GM18873 (cell line): ENCODE data around the gene WTIP.
"Not testable (repeated sequence)": the region's sequence is repeated elsewhere in the genome, so short reads cannot be mapped to it uniquely, and the experiment has no call there.

ENCODE experiments used
- ATAC-seq: cut with Tn5 transposase; IDR thresholded peaks from one replicate; pipeline ENCODE4 v1.9.1; 2021; ENCODE audit warnings: mild to moderate bottlenecking, moderate library complexity, moderate number of reproducible peaks; ENCODE audit not compliant: unreplicated experiment, low FRiP score

Gene WTIP

DNA sequence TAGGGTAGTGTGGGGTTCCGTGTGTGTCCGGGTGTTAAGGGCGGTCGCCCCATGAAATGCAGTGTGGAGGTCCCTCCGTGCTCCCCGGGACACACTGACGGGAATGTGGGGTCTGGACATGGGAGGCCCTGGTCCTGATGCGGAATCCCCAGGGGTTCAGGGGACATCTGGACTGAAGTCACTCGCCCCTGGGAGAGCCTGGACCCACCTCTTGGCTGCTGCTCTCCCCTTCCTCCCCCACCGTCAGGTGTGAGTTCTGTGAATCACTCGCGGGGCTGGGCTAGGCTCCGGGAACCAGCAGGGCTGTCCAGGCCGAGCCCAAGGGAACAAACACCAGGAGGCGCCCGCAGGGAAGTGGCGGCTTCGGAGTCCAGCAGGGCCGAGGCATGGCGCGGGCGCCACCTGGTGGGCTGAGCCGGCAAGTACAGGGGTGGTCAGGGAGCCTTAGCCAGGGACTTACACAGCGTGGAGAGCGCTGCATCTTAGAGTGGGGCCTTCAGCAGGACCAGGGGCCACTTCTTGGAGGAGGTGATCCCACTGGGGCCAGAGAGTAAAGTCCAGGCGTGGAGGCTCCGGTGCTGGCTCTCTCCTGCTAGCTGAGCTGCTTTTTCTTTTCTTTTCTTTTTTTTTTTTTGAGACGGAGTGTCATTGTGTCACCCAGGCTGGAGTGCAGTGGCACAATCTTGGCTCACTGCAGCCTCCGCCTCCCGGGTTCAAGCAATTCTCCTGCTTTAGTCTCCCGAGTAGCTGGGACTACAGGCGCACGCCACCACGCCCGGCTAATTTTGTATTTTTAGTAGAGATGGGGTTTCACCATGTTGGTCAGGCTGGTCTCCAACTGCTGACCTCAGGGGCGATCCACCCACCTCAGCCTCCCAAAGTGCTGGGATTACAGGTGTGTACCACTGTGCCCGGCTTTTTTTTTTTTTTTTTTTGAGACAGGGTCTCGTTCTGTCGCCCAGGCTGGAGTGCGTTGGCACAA lies 20.1 kb downstream of the WTIP start:
- peak; percentile 68 for ATAC-seq

DNA sequence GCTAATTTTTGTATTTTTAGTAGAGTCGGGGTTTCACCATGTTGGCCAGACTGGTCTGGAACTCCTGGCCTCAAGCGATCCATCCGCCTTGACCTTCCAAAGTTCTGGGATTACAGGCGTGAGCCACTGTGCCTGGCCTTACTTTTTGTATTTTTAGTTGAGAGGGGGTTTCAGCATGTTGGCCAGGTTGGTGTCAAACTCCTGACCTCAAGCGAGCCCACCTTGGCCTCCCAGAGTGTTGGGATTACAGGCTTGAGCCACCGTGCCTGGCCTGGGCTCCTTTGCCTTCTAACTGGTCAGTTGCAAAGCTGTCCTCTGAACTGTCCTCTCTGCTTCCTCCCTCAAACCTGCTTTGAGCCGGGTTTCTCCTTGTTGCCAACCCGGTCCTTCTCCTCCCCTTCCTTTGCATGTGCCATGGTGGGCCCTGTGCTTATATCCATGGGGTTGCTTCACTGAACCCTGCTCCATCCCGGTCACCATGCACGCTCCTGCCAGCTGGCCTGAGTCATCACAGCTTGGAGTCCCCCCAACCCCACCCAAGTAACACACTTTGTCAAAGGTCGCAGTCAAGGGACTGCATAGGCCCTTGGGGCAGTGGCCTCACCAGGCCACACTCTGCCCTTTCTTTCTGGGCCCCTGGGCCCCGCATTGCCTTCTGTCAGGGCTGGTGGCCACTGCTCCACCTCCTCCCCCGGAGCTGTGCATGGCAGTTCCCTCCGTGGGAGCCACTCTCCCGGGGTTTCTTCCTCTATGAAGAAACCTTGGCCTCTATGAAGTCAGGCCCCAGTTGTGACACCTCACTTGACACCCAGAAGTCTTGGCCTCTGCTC lies 21.2 kb downstream of the WTIP start:
- no peak for ATAC-seq

DNA sequence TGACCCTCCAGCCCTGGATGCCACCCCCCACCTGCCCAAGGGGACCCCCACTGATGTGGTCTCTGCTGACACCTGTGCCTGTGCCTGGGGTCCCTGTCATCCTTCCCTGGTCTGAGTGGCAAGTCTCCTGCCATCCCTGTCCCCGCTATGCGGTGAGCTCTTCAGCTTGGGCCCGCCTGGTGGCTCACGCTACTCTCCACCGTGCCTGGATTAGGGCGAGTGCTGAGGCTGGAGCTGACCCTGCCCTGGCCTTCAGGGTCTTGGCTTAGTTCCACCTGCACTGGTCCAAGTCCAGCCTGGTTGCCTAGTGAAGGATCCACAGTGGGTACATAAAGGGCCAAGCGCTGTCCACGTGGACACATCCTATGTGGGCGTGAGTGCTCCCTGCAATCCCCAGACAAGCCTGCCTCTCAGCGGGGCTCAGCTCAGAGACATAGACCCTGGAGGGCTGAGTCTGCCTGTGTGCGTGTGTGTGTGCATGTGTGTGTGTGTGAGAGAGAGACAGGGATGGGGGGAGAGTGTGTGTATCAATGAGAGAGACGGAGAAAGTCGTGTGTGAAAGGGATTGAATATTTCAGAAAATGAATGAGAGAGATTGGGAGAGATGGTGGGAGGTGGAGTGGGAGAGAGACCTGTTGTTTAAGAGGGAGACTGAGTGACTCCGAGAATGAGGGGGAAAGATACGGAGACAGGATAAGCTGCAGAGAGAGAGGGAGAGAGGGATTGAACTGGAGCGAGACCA lies 22.1 kb downstream of the WTIP start:
- no peak for ATAC-seq

DNA sequence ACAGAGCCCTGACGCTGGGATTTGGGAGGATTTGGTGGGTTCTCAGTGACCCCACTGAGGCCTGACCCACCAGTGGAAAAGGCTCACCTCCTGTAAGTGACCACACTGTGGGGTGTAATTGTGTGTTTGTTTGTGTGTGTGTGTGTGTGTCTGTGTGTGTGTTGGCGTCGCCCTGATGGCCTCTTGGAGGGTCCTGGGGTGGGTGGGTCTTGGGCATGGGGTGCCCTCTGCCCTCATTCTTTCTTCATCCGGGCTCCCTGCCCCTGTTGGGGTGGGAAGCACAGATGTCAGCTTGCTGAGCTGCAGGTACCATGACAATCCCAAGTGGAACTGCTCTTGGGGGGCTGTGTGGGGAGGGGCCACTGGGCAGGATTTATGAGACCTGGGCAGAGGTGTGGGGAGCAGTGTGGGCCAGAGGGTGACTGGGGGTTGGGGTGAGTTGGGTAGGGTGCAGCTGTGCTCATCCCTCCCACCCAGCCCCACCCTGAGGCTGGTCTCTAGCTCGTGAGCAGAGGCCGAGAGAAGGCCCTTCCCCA lies 22.8 kb downstream of the WTIP start:
- no peak for ATAC-seq

DNA sequence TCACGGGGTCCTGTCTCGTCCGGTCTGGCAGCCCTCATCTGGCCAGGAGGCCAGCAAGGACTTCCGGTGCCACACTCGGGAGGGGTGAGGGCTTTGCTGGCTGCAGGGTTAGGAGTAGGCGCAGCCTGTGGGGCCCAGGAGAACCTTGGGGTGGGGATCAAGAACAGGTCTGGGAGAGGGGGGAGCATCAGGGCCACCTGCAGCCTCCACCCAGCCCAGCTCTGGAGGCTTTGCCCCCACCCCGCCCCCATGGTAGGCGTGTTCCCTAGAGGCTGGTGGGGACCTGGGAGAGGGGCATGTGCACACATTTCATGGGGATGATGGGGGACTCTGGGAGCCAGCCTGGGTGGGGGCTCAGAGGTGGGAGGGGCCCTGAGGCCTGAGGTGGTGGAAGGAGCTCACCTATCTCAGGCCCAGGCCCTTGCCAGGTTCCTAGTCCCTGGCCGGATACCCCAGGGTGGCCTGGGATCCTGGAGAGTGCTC lies 23.3 kb downstream of the WTIP start:
- no peak for ATAC-seq

DNA sequence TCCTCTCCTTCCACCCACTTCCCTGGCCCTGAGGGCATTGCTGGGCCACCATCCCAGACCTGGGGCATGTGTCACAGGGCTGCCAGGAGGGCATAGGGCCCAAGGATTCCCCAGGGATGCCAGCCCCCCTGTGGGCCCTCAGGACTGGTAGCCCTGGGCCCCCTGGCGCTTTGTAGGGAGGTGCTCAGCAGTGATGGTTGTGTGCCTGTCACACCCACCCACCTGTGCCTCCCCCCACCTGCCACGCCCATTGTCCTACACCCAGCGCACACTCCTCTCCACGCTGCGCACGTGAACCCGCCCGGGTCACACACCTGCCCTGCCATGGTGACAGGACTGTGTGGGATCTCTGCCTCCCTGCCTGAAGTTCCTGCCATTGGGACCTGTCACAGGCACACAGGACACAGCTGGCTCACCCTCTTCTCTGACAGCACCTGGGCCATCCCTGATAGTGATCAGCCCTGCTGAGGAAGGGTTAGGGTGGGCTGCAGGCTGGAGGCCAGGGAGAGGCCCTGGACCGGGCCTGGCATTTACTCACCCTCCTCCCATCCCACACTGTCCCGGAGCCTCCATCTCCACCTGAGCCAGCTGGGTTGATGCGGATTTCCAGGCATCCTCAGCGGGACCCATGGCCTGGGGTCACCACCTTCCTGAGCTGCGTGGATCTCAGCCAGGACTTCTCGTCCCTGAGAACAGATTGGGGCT lies 23.9 kb downstream of the WTIP start:
- ATAC-seq, result no peak

DNA sequence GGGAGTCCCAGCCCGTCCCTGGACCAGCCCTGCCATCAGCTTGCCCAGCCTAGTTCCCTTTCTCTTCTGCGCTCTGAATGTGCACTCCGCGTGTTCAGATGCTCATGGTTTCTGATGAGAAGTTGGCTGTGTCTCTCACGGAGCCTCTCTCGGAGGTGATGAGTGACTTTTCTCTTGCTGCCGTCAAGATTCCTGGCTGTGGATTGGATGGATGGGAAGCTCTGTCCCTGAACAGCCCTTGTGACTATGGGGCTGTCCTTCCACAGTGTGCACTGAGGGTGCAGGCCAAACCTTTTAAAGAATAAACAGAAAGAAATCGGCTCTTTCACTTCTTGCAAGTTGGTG lies 24.4 kb downstream of the WTIP start:
- ATAC-seq, result no peak

DNA sequence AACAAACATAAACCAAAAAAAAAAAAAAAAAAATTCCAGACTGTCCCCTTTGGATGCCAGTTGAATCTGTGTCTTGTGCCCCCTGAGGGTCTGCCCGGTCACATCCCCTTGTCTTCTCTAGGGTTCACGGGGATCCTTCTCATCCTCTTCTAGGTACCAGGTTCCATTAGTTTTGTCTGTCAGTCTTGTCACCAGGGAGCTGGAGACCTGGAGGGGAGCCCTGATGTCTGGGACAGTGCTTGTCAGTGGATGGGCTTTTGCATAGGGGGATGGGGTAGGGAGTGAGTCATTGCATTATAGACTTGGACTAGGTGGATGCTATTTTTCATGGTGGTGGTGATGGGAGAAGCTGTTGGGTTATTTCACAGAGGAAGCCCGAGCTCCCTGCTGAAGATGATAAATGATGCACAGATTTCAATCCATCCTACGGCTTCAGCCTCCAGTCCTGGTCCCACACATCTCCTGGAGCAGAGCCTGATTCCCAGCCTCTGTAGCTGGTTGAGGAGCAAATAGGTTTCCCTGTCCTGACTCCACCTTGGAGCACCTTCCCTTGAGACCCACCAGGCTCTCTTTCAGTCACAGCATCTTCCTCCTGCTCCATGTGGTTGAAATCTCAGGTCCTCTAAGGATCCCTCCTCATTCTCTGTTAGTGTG lies 26.0 kb downstream of the WTIP start:
- ATAC-seq, result no peak

DNA sequence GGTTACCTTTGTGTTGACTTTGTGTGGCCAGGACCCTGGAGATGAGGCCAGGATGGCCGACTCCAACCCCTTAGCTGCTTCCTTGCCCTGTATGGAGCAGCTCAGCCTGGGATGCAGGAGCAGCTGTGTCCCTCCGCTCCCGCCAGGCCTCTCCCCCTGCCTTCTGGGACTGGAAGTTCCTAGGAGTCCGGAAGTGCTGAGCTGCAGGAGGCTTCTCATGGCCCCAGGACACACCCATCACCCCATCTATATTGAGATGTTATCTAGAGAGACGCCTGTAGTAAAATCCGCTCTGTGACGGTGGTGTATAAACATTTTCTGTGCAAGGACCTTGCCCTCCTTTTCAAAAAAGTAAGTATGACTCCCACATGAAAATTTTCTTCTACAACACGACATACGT lies 27.0 kb downstream of the WTIP start:
- no peak for ATAC-seq

DNA sequence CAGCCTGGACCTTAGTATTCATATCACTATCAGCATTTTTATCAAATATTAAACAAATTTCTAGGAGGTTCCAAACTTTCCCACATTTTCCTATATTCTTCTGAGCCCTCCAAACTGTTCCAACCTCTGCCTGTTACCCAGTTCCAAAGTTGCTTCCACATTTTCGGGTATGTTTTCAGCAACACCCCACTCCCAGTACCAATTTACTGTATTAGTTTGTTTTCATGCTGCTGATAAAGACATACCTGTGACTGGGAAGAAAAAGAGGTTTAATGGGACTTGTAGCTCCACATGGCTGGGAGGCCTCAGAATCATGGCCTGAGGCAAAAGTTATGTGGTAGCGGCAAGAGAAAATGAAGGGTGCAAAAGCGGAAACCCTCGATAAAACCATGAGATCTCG lies 29.3 kb downstream of the WTIP start:
- ATAC-seq, result not testable (repeated sequence)

DNA sequence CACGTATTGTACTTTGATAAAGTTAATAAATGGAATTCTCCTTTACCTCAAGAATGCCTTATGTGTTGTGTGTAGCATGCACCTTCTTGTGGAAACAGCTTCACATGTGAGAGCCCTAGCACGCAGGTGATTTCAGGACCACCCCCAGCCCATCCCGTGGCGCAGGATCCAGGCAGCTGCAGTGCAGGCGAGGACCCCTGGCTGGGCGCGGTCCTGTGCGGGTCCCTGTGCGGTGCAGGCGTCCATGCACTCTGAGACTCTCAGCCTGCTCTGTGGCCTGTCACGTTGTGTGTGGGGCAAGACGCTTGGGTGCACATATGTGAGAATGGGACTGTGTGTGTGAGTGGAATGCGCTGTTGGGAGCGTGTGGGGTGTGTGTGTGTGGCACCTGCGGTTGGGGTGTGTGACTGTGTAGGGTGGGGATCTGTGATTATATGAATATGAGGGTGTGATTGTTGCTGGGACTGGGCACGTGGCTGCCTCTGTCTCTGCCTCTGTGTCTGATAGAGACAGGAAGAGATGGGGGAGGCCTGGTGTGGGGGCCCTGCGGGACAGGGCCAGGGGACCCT lies 30.8 kb downstream of the WTIP start:
- no peak for ATAC-seq

DNA sequence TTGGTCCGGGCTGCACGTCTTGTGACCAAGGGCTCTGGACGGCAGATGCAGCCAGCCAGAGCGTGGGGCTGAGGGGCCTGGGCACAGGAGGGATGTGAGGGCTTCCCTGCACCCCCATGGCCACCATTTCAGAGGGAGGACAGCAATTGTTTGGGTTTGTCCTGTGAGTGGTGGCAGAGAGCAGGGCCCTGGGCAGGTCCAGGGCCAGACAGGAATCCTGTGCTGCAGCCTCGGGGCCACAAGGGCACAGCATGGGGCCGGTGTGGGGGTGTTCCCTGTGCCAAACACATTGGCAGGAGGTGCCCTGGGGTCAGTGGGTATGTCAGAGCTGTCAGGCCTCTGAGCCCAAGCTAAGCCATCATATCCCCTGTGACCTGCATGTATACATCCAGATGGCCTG lies 32.2 kb downstream of the WTIP start:
- ATAC-seq, result no peak

DNA sequence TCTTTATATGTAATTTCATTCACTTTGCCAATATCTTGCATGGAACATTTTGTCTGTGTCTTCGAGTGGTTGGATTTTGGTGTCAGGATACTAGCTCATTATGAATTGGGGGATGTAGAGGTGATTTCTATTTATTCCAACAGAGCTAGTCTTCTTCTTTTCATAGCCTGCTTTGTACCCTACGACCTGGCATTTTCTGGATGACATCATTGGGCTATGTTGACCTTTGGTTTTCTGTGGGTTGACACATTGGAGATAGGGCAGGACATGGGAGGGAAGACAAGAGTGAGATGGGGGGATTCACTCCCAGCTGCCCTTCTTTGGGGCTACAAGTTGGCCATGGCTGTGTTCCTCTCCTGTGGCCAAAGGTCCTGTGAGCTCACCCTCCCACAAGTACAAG lies 38.0 kb downstream of the WTIP start:
- no peak for ATAC-seq

DNA sequence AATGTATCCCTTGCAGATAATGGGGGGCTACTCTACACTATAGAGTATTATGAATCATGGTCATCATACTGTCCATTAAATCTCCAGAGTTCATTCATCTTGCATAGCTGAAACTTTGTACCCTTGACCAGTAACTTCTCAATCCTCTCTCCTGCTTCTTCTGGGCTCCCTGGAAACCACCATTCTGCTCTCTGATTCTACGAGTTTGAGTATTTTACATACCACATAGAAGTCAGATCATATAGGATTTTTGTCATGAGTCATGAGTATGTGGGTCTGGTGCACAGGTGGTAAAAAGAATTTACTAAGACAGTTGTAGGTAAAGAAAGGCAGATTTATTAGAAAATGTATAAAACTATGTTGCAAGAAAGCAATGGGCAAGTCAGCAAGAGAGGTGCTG lies 41.9 kb downstream of the WTIP start:
- no peak for ATAC-seq

DNA sequence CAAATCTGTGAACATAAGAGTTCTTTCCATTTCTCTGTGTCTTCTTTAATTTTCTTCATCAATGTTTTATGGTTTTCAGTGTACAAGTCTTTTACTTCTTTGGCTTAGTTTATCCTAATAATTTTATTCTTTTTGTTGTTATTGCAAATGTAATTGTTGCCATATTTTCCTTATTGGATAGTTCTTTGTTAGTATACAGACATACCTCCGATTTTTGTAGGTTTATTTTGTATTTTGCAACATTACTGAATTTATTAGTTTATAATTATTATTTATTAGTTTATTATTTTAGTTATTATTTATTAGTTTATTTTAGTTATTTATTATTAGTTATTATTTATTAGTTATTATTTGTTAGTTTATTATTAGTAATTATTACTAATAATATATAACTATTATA lies 43.4 kb downstream of the WTIP start:
- ATAC-seq, result no peak

DNA sequence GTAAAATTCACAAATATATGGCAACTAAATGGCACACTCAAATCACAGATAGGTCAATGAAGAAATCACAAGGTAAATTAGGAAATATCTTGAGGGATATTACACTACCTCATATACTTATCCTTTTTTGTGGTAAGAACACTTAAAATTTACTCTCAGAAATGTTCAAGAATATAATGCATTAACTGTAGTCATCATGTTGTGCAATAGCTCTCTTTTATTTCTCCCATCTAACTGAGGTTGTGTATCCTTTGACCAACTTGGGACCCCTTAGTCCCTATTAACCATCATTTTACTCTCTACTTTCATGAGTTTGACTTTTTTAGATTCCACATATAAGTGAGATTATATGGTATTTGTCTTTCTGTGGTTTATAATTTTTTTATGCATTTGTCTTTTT lies 52.6 kb downstream of the WTIP start:
- no peak for ATAC-seq

DNA sequence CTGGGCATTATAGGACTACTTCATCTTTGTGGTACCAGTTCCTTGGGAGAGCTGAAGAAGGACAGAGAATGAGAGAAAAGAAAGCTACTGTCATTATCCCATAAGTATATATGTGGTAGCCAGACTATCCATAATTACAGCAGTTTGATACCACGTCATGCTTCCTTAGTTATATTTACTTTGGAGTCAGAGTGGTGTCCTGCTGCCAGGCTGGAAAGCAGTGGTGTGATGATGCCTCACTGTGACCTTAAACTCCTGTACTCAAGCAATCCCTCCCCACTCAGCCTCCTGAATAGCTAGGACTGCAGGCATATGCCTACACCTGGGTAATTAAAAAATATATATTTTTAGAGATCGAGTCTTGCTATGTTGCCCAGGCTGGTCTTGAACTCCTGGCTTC lies 57.8 kb downstream of the WTIP start:
- no peak for ATAC-seq

DNA sequence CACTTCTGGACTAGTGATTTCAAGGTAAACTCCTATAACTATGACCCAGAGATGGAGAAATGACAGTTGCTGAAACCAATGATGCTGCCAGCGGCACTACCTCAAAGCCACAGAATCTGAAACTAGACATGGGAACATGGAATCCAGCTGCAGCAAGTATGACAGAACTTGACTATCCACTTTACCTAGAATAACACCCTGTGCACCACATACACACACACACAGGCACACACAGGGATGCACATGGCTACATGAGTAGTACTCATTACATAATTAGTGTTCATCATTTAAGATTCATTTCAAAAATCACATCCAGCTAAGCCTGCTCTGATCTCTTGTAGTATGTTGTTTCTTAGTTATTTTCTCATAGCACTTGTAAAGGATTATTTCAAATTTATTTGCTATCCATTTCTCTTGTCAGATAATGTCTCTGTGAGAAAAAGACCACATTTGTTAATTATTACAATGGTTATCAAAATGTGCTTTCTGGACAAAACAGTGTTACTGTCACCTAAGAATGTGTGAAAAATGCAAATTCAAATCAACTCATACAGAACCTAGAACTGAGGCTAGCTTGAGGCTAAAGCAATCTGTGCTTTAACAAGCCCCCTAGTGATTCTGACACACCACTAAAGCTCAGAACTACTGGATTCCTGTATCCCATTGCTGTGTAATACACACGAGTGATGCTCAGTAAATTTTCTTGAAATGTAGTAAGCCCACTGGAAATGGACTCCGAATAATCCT lies 59.4 kb downstream of the WTIP start:
- no peak for ATAC-seq
